ENCODE measurements around the gene PDE11A. TPM values are rescaled to one million over a fixed set of nuclear protein-coding genes. Genes with fewer than 3 reads are reported as not detected.

The PDE11A gene
- total RNA-seq, 2 experiments from 2014 or later: not detected

- no peak for DNase-seq
- ChIA-PET CTCF (no interaction called here), POLR2A (no interaction called here)
- Mint-ChIP-seq H3K4me3 (no peak overlapping the region), H3K9me3 (no peaks in the 10 kb centered on the region), H3K27me3 (peaks cover 12% of the 10 kb centered on the region), H3K4me1 (ENCODE audit: low read depth) (no peaks in the 10 kb centered on the region), H3K36me3 (no peaks in the 10 kb centered on the region), H3K27ac (no peak overlapping the region)
- intact Hi-C loops (cut with micrococcal nuclease): no loop called here
These were observed 392.7 kb downstream of the PDE11A start for GRCh38 chr2:177679611-177680605.

DNA sequence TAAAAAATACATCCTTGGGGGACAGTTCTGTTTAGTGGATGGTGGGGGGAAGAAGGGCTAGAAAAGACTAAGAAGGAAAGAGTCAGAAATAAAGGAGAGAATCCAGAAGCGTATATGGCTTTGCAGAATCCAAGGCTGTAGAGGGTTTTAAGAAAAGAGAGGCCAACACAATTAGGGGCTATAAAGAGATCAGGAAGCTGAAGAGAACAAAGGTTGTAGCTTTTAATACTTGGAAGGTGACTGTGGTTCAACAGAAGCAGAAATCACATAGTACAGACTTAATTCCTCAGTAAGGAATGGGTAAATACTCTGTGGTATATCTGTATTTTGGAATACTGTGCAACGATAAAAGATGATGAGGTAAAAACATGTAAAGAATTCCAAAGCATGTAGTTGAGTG, 393.6 kb downstream of the PDE11A start:
- no peaks in the 10 kb centered on the region for H3K4me1 Mint-ChIP-seq (ENCODE audit: low read depth)
- peaks cover 12% of the 10 kb centered on the region for H3K27me3 Mint-ChIP-seq
- H3K36me3 Mint-ChIP-seq: no peaks in the 10 kb centered on the region
- no peak for DNase-seq
- H3K4me3 Mint-ChIP-seq: no peak overlapping the region
- ChIA-PET CTCF (no interaction called here), POLR2A (no interaction called here)
- no peak overlapping the region for H3K27ac Mint-ChIP-seq
- intact Hi-C loops (cut with micrococcal nuclease): no loop called here
- H3K9me3 Mint-ChIP-seq: no peaks in the 10 kb centered on the region

- H3K4me1 Mint-ChIP-seq (ENCODE audit: low read depth): no peaks in the 10 kb centered on the region
- H3K27ac Mint-ChIP-seq: no peak overlapping the region
- POLR2A ChIA-PET: no interaction called here
- H3K9me3 Mint-ChIP-seq: no peaks in the 10 kb centered on the region
- H3K4me3 Mint-ChIP-seq: no peak overlapping the region
- intact Hi-C loops (cut with micrococcal nuclease): no loop called here
- CTCF ChIA-PET: no interaction called here
- H3K27me3 Mint-ChIP-seq: peaks cover 17% of the 10 kb centered on the region
- H3K36me3 Mint-ChIP-seq: no peaks in the 10 kb centered on the region
- DNase-seq: no peak
These were observed 395.9 kb downstream of the PDE11A start for GRCh38 chr2:177676636-177677035.

DNA sequence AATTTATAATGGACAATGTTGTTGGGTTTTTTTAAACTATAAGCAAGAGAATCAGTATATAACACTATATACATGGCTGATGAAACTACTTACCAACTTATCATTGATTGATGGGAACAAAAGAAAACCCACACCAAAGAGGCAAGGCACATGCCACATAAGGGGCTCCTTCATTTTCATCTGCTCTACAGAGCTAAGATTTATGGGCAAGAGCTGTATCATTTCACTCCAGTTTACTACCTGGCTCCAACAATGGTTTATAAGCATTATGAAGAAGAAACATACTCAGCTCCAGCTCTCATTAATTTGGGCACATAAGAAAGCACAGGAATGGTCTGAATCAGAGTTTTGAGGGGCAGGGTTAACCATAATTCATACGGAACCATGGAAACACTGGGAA, 396.8 kb downstream of the PDE11A start:
- H3K36me3 Mint-ChIP-seq: no peaks in the 10 kb centered on the region
- H3K27ac Mint-ChIP-seq: no peak overlapping the region
- H3K27me3 Mint-ChIP-seq: peaks cover 19% of the 10 kb centered on the region
- CTCF ChIA-PET: no interaction called here
- H3K9me3 Mint-ChIP-seq: no peaks in the 10 kb centered on the region
- no peak for DNase-seq
- POLR2A ChIA-PET: no interaction called here
- no peak overlapping the region for H3K4me3 Mint-ChIP-seq
- intact Hi-C loops (cut with micrococcal nuclease): no loop called here
- no peaks in the 10 kb centered on the region for H3K4me1 Mint-ChIP-seq (ENCODE audit: low read depth)

- ChIA-PET CTCF (no interaction called here), POLR2A (no interaction called here)
- H3K9me3 Mint-ChIP-seq: no peaks in the 10 kb centered on the region
- intact Hi-C loops (cut with micrococcal nuclease): no loop called here
- no peaks in the 10 kb centered on the region for H3K4me1 Mint-ChIP-seq (ENCODE audit: low read depth)
- H3K27me3 Mint-ChIP-seq: peaks cover 22% of the 10 kb centered on the region
- no peak overlapping the region for H3K27ac Mint-ChIP-seq
- no peak for DNase-seq
- H3K36me3 Mint-ChIP-seq: no peaks in the 10 kb centered on the region
- H3K4me3 Mint-ChIP-seq: no peak overlapping the region
These were observed 397.2 kb downstream of the PDE11A start for GRCh38 chr2:177675350-177675821.

GRCh38 chr2:177673602-177674595, 398.7 kb downstream of the PDE11A start:
- H3K27ac Mint-ChIP-seq: no peak overlapping the region
- H3K4me3 Mint-ChIP-seq: no peak overlapping the region
- no peaks in the 10 kb centered on the region for H3K4me1 Mint-ChIP-seq (ENCODE audit: low read depth)
- peaks cover 22% of the 10 kb centered on the region for H3K27me3 Mint-ChIP-seq
- H3K9me3 Mint-ChIP-seq: no peaks in the 10 kb centered on the region
- POLR2A ChIA-PET: no interaction called here
- DNase-seq: no peak
- intact Hi-C loops (cut with micrococcal nuclease): no loop called here
- CTCF ChIA-PET: no interaction called here
- H3K36me3 Mint-ChIP-seq: no peaks in the 10 kb centered on the region

- Mint-ChIP-seq H3K27ac (no peak overlapping the region), H3K4me3 (no peak overlapping the region), H3K4me1 (ENCODE audit: low read depth) (no peaks in the 10 kb centered on the region), H3K27me3 (peaks cover 20% of the 10 kb centered on the region), H3K36me3 (no peaks in the 10 kb centered on the region), H3K9me3 (no peaks in the 10 kb centered on the region)
- no peak for DNase-seq
- POLR2A ChIA-PET: no interaction called here
- CTCF ChIA-PET: no interaction called here
- intact Hi-C loops (cut with micrococcal nuclease): no loop called here
These were observed 400.9 kb downstream of the PDE11A start for GRCh38 chr2:177671662-177672061.

DNA sequence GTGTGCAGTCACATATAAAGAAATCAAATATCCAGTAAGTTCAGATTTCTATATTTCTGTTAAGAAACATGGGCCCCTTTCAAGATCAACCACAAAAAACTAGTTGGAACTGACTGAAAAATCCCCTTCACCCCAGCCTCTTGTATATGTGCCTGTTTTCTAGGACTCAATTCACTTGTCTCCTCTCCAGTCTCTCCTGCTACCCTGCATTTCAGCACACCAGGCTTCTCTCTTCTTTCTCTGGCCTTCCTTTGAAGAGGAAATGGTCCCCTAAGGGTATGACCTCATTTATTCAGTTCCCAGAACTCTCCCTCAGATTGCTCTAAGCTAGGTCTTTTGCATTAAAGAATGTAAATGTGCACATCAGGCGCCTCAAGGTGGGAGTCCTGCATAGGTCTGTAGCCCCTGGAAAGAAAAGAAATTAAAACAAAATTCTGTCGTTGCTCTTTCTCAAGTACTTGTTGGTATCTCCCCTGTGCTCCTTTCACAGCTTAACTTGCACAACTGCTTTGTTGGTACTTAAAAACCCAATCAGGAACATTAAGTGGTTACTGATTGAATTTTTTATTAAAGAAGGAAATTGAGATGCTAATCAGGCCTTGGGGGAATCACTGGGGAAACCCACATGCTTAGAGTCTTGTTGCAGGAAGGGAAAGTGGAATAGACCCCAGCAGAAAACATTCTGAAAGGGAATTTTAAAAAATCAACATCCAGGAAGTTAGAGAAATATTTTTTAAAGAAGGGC, 401.6 kb downstream of the PDE11A start:
- no peaks in the 10 kb centered on the region for H3K36me3 Mint-ChIP-seq
- ChIA-PET CTCF (no interaction called here), POLR2A (no interaction called here)
- peaks cover 16% of the 10 kb centered on the region for H3K27me3 Mint-ChIP-seq
- H3K4me1 Mint-ChIP-seq (ENCODE audit: low read depth): no peaks in the 10 kb centered on the region
- DNase-seq: no peak
- H3K4me3 Mint-ChIP-seq: no peak overlapping the region
- no peaks in the 10 kb centered on the region for H3K9me3 Mint-ChIP-seq
- intact Hi-C loops (cut with micrococcal nuclease): no loop called here
- H3K27ac Mint-ChIP-seq: no peak overlapping the region

DNA sequence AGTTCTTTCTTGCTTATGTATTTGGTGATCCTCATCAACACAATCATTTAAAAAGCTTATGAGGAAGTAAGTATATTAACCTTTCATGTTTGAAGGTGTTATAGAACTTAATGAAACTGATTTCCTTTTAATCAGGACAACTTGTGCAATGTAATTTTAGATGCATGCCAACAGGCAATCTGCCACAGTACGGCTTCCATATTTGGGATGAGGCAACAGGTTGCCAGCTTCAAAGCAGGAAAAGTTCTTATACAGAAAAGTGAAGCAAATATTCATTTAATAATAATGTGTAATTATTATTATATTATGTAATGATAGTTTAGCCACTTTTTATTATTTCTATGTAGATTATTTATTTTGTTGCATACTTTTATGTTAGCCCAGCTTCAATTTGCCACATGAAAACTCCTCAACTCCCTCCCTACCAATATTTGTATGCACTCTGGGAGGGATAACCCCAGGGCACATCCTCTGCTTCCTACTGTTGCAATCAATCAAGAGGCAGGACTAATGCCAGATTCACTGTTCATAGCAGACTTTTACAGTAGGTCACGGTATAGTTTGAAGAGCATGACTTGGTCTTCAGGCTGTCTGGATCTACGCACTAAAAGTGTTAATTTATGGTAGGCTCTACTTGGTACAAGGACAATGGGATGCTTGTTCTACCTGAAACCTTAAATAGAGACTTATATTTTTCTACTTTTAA, 402.8 kb downstream of the PDE11A start:
- CTCF ChIA-PET: interaction anchor here (0.6 kb wide), 1 partner anchor 60 kb away, joined by 3 read pairs; no protein-coding TSS in a partner anchor
- no peak overlapping the region for H3K27ac Mint-ChIP-seq
- no peaks in the 10 kb centered on the region for H3K9me3 Mint-ChIP-seq
- H3K4me3 Mint-ChIP-seq: no peak overlapping the region
- peaks cover 11% of the 10 kb centered on the region for H3K27me3 Mint-ChIP-seq
- POLR2A ChIA-PET: no interaction called here
- intact Hi-C loops (cut with micrococcal nuclease): no loop called here
- H3K4me1 Mint-ChIP-seq (ENCODE audit: low read depth): no peaks in the 10 kb centered on the region
- DNase-seq: no peak
- H3K36me3 Mint-ChIP-seq: no peaks in the 10 kb centered on the region

DNA sequence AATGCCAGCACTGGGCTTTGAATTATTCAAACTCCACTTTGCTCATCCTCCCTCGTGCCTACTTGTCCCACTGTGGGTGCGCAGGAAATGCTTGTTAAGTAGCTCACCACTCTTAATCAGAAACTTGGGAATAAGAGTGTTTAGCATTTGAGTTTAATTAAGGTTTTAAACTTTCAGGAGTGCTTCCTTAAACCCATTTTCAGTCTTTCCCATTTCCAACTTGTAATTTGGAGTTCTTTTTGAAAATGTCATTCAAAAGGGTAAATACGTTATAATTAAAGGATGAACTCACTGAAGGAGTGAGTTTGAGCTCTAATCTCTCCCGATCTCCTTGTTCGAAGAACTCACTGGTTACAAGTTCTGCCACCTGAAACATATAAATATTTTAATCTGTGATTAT, 403.4 kb downstream of the PDE11A start:
- no peak for DNase-seq
- ChIA-PET POLR2A (no interaction called here), CTCF (interaction anchor here (0.6 kb wide), 1 partner anchor 60 kb away, joined by 3 read pairs; no protein-coding TSS in a partner anchor)
- Mint-ChIP-seq H3K36me3 (no peaks in the 10 kb centered on the region), H3K27me3 (peaks cover 11% of the 10 kb centered on the region), H3K27ac (no peak overlapping the region), H3K4me3 (no peak overlapping the region), H3K9me3 (no peaks in the 10 kb centered on the region), H3K4me1 (ENCODE audit: low read depth) (no peaks in the 10 kb centered on the region)
- intact Hi-C loops (cut with micrococcal nuclease): no loop called here

- ChIA-PET CTCF (no interaction called here), POLR2A (no interaction called here)
- Mint-ChIP-seq H3K4me1 (ENCODE audit: low read depth) (no peaks in the 10 kb centered on the region), H3K27ac (no peak overlapping the region), H3K36me3 (no peaks in the 10 kb centered on the region), H3K4me3 (no peak overlapping the region), H3K9me3 (no peaks in the 10 kb centered on the region), H3K27me3 (peaks cover 11% of the 10 kb centered on the region)
- intact Hi-C loops (cut with micrococcal nuclease): no loop called here
- DNase-seq: no peak
These were observed 404.0 kb downstream of the PDE11A start for GRCh38 chr2:177668617-177669016.
